Astrocyte (in vitro differentiated cells and primary cell): ENCODE data around the gene SMYD4. TPM values are rescaled to one million over a fixed set of nuclear protein-coding genes. Genes with fewer than 3 reads are reported as not detected.

ENCODE experiments used
- DNase-seq: peaks from one replicate; pipeline ENCODE4 v3.0.0-alpha.2; 2010; ENCODE audit warnings: low read depth
- FAIRE-seq: peaks from 2 replicates; lab custom pipeline; 2011; peaks lifted over from hg19 to GRCh38; lab: Jason Lieb, UNC
- H2AFZ ChIP-seq: 2 replicates; pipeline ENCODE4 v1.6.0; 2012; ENCODE audit warnings: low read depth, low read length, inconsistent platforms
- H3K27ac ChIP-seq: 2 replicates; pipeline ENCODE4 v1.5.1; 2011; ENCODE audit warnings: low read depth, low read length, inconsistent platforms
- H3K27me3 ChIP-seq: 2 replicates; pipeline ENCODE4 v1.6.0; 2011; ENCODE audit warnings: low read length, inconsistent platforms; ENCODE audit not compliant: insufficient read depth
- H3K36me3 ChIP-seq: 2 replicates; pipeline ENCODE4 v1.5.1; 2011; ENCODE audit warnings: low read length, inconsistent platforms; ENCODE audit not compliant: insufficient read depth
- H3K4me1 ChIP-seq: 2 replicates; pipeline ENCODE4 v1.5.1; 2011; ENCODE audit warnings: low read length, inconsistent platforms; ENCODE audit not compliant: insufficient read depth
- H3K4me2 ChIP-seq: 2 replicates; pipeline ENCODE4 v1.6.0; 2012; ENCODE audit warnings: low read length, inconsistent platforms
- H3K4me3 ChIP-seq: 2 replicates; pipeline ENCODE4 v1.5.1; 2011; ENCODE audit warnings: low read depth, mild to moderate bottlenecking, low read length, inconsistent platforms; ENCODE audit not compliant: insufficient read depth
- H3K79me2 ChIP-seq: 2 replicates; pipeline ENCODE4 v1.6.0; 2012; ENCODE audit warnings: mild to moderate bottlenecking, low read length, inconsistent platforms; ENCODE audit not compliant: insufficient read depth
- H3K9ac ChIP-seq: 2 replicates; pipeline ENCODE4 v1.6.0; 2012; ENCODE audit warnings: mild to moderate bottlenecking, low read length, inconsistent platforms
- H3K9me3 ChIP-seq: 2 replicates; pipeline ENCODE4 v1.5.1; 2012; ENCODE audit warnings: low read depth, mild to moderate bottlenecking, low read length, inconsistent platforms; ENCODE audit not compliant: insufficient read depth
- H4K20me1 ChIP-seq: 2 replicates; pipeline ENCODE4 v1.6.0; 2012; ENCODE audit warnings: low read length, inconsistent platforms; ENCODE audit not compliant: insufficient read depth
- H3K27ac Mint-ChIP-seq: one replicate; pipeline ENCODE4 v1.8.0; 2021; ENCODE audit warnings: mild to moderate bottlenecking, mixed read lengths; ENCODE audit not compliant: unreplicated experiment
- H3K27me3 Mint-ChIP-seq: one replicate; pipeline ENCODE4 v1.8.0; 2021; ENCODE audit warnings: low read depth, mixed read lengths; ENCODE audit not compliant: unreplicated experiment
- H3K36me3 Mint-ChIP-seq: one replicate; pipeline ENCODE4 v1.8.0; 2021; ENCODE audit warnings: low read depth, mixed read lengths; ENCODE audit not compliant: unreplicated experiment
- H3K4me1 Mint-ChIP-seq: one replicate; pipeline ENCODE4 v1.8.0; 2021; ENCODE audit warnings: low read depth, mixed read lengths; ENCODE audit not compliant: unreplicated experiment
- H3K4me3 Mint-ChIP-seq: one replicate; pipeline ENCODE4 v1.8.0; 2021; ENCODE audit warnings: mild to moderate bottlenecking, moderate library complexity, mixed read lengths; ENCODE audit not compliant: unreplicated experiment
- H3K9me3 Mint-ChIP-seq: one replicate; pipeline ENCODE4 v1.8.0; 2021; ENCODE audit warnings: mild to moderate bottlenecking, mixed read lengths; ENCODE audit not compliant: unreplicated experiment
- EZH2 ChIP-seq: IDR thresholded peaks from 2 replicates; pipeline ENCODE4 v1.6.1; 2012; ENCODE audit warnings: mild to moderate bottlenecking, low read length, inconsistent platforms; ENCODE audit not compliant: insufficient read depth
- total RNA-seq: library from RNA; stranded (reverse); gene quantifications from 2 replicates; pipeline ENCODE4 v1.2.1, GENCODE V29; 2021
- TF ChIP-seq, protein P1 (sequence below): IDR thresholded peaks from 2 replicates; pipeline ENCODE4 v1.5.1; 2011; ENCODE audit warnings: low read depth, mild to moderate bottlenecking, inconsistent platforms, low read length, moderate library complexity; ENCODE audit not compliant: insufficient read depth

The SMYD4 gene
- total RNA-seq, 1 donor from 2014 or later = 10.7 TPM

DNA sequence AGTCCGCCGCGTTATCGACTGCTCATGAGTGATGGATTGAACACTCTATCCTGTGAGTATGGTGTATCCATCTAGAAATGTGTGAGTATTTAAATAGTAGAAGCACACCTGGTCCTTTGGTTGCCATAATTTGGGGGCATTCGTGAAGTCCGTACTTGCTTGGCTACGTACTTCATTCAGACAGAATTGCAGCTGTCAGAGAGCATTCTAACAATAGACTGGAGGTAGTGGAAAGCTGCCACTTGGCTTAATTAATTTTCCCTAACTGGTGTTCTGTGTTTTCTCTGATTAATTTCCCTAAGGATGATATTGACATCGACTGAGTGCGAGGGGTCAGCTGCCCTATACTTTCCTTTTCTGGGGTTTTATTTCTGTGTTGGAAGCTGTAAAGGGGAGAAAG, 14.2 kb upstream of the SMYD4 start:
- Histone ChIP-seq H3K4me2 (no peak overlapping the region), H3K9ac (no peak overlapping the region), H3K9me3 (no peaks in the 10 kb centered on the region), H3K4me3 (no peak overlapping the region), H2AFZ (no peak overlapping the region), H3K79me2 (peaks cover 19% of the 10 kb centered on the region), H3K27ac (no peak overlapping the region), H3K4me1 (no peaks in the 10 kb centered on the region), H3K27me3 (no peaks in the 10 kb centered on the region), H4K20me1 (peaks cover 7% of the 10 kb centered on the region), H3K36me3 (peaks cover 11% of the 10 kb centered on the region)
- Mint-ChIP-seq H3K36me3 (peaks cover 1% of the 10 kb centered on the region), H3K27ac (no peak overlapping the region), H3K9me3 (no peaks in the 10 kb centered on the region), H3K4me3 (no peak overlapping the region), H3K4me1 (no peaks in the 10 kb centered on the region), H3K27me3 (no peaks in the 10 kb centered on the region)
- DNase-seq = no peak
- no peak for TF ChIP-seq EZH2
- TF ChIP-seq, protein P1, sequence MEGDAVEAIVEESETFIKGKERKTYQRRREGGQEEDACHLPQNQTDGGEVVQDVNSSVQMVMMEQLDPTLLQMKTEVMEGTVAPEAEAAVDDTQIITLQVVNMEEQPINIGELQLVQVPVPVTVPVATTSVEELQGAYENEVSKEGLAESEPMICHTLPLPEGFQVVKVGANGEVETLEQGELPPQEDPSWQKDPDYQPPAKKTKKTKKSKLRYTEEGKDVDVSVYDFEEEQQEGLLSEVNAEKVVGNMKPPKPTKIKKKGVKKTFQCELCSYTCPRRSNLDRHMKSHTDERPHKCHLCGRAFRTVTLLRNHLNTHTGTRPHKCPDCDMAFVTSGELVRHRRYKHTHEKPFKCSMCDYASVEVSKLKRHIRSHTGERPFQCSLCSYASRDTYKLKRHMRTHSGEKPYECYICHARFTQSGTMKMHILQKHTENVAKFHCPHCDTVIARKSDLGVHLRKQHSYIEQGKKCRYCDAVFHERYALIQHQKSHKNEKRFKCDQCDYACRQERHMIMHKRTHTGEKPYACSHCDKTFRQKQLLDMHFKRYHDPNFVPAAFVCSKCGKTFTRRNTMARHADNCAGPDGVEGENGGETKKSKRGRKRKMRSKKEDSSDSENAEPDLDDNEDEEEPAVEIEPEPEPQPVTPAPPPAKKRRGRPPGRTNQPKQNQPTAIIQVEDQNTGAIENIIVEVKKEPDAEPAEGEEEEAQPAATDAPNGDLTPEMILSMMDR = no peak
- no peak for FAIRE-seq

DNA sequence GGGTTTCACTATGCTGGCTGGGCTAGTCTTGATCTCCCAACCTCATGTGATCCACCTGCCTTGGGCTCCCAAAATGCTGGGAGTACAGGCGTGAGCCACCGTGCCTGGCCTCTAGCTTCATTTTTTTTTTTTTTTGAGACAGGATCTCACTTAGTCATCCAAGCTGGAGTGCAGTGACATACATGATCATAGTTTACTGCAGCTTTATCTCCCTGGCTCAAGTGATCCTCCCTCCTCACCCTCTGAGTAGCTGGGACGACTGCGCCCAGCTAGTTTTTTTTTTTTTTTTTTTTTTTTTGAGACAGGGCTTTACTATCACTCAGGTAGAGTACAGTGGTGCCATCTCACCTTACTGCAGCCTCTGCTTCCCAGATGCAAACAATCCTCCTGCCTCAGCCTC, 9.8 kb upstream of the SMYD4 start:
- Mint-ChIP-seq H3K27ac (no peak overlapping the region), H3K4me1 (no peaks in the 10 kb centered on the region), H3K36me3 (no peaks in the 10 kb centered on the region), H3K4me3 (no peak overlapping the region), H3K27me3 (no peaks in the 10 kb centered on the region), H3K9me3 (no peaks in the 10 kb centered on the region)
- no peak overlapping the region for H3K9ac ChIP-seq
- H3K4me2 ChIP-seq = no peak overlapping the region
- no peak for DNase-seq
- peaks cover 7% of the 10 kb centered on the region for H4K20me1 ChIP-seq
- H3K9me3 ChIP-seq = no peaks in the 10 kb centered on the region
- peaks cover 56% of the 10 kb centered on the region for H3K79me2 ChIP-seq
- H3K36me3 ChIP-seq = peaks cover 4% of the 10 kb centered on the region
- H3K27ac ChIP-seq = no peak overlapping the region
- H3K27me3 ChIP-seq = no peaks in the 10 kb centered on the region
- no peak for FAIRE-seq
- H3K4me3 ChIP-seq = no peak overlapping the region
- no peak overlapping the region for H2AFZ ChIP-seq
- TF ChIP-seq EZH2 = no peak
- TF ChIP-seq, protein P1 = no peak
- no peaks in the 10 kb centered on the region for H3K4me1 ChIP-seq

DNA sequence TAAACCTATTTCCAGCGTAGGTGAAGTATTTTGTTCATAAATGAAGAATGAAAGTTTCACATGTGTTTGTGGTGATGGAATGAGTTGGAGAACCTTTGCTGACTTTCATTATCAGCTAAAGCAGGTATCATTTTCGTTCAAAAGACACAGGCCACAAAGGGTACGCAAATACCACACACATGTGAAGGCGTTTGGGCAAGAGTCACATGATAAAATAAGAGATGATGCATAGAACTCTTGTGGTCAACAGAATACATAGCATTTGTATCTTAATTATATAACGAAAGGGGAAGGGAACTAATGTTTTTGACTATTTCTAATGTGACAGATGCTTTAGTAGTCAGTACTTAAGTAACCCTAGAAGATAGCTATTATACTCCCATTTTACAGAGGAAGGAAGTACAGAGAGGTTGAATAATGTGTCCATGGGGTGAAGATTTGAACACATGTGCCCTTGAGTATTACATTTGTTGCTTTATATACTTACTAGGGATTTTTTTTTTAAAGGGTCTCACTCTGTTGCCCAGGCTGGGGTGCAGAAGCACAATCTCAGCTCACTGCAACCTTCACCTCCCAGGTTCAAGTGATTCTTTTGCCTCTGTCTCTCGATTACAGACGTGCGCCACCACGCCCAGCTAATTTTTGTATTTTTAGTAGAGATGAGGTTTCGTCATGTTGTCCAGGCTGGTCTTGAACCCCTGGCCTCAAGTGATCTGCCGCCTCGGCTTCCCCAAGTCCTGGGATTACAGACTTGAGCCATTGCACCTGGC, 4.9 kb upstream of the SMYD4 start:
- H3K27ac Mint-ChIP-seq = no peak overlapping the region
- peaks cover 85% of the 10 kb centered on the region for H3K79me2 ChIP-seq
- H3K9ac ChIP-seq = no peak overlapping the region
- H3K4me3 ChIP-seq = no peak overlapping the region
- H3K4me1 Mint-ChIP-seq = no peaks in the 10 kb centered on the region
- H3K9me3 ChIP-seq = no peaks in the 10 kb centered on the region
- H3K36me3 ChIP-seq = no peaks in the 10 kb centered on the region
- H3K27me3 ChIP-seq = no peaks in the 10 kb centered on the region
- peaks cover 4% of the 10 kb centered on the region for H3K4me1 ChIP-seq
- no peak overlapping the region for H3K4me3 Mint-ChIP-seq
- H3K4me2 ChIP-seq = no peak overlapping the region
- no peaks in the 10 kb centered on the region for H3K27me3 Mint-ChIP-seq
- no peak for TF ChIP-seq EZH2
- TF ChIP-seq, protein P1 = no peak
- H3K9me3 Mint-ChIP-seq = no peaks in the 10 kb centered on the region
- H3K27ac ChIP-seq = no peak overlapping the region
- FAIRE-seq = no peak
- DNase-seq = no peak
- no peaks in the 10 kb centered on the region for H3K36me3 Mint-ChIP-seq
- H2AFZ ChIP-seq = no peak overlapping the region
- peaks cover 7% of the 10 kb centered on the region for H4K20me1 ChIP-seq
